HepG2 (cell line): ENCODE measurements around the gene PCGF2. TPM values are rescaled to one million over a fixed set of nuclear protein-coding genes. Genes with fewer than 3 reads are reported as not detected.
A peak's percentile ranks its signal among the peaks of the same experiment; 100 is the strongest.

Experiments
- HNF1A ChIP-seq, 2 experiments: sonication (generic) in 1 of 2; formaldehyde crosslinking in 1 of 2; IDR thresholded peaks; 2 replicates each; pipeline versions ENCODE4 v1.4.0 to v1.6.1; 2016 to 2020; ENCODE audit warnings: borderline replicate concordance in 1 of 2, low read depth in 1 of 2, mild to moderate bottlenecking in 1 of 2, missing genetic modification reagents in 1 of 2
- HNRNPUL1 ChIP-seq: fragments of 200-400 bp; formaldehyde crosslinking; IDR thresholded peaks from 2 replicates; pipeline ENCODE4 v1.6.1; 2017; ENCODE audit warnings: low read depth, mild to moderate bottlenecking, low read length, moderate library complexity
- MIER2 ChIP-seq: IDR thresholded peaks from 2 replicates; pipeline ENCODE4 v1.6.1; 2016; ENCODE audit warnings: missing biosample characterization, missing genetic modification reagents
- NKX3-1 ChIP-seq: sonication (generic); formaldehyde crosslinking; IDR thresholded peaks from 2 replicates; pipeline ENCODE4 v1.5.0; 2020; ENCODE audit warnings: missing genetic modification reagents
- POGZ ChIP-seq: sonication (generic); formaldehyde crosslinking; IDR thresholded peaks from 2 replicates; pipeline ENCODE4 v1.4.0; 2020; ENCODE audit warnings: mild to moderate bottlenecking, missing genetic modification reagents
- RAD51 ChIP-seq: fragments of 450-650 bp; IDR thresholded peaks from 2 replicates; pipeline ENCODE4 v1.6.1; 2016; ENCODE audit warnings: borderline replicate concordance
- SOX5 ChIP-seq: IDR thresholded peaks from 2 replicates; pipeline ENCODE4 v1.6.1; 2016; ENCODE audit warnings: borderline replicate concordance
- TRIM22 ChIP-seq: fragments of 450-650 bp; IDR thresholded peaks from 2 replicates; pipeline ENCODE4 v1.6.1; 2017
- YEATS4 ChIP-seq: sonication (generic); formaldehyde crosslinking; IDR thresholded peaks from 2 replicates; pipeline ENCODE4 v1.4.0; 2020; ENCODE audit warnings: missing genetic modification reagents, borderline replicate concordance
- ZBTB44 ChIP-seq: sonication (generic); formaldehyde crosslinking; IDR thresholded peaks from 2 replicates; pipeline ENCODE4 v1.4.0; 2020; ENCODE audit warnings: missing genetic modification reagents
- ZEB1 ChIP-seq: IDR thresholded peaks from 2 replicates; pipeline ENCODE4 v1.6.1; 2012; ENCODE audit warnings: mild to moderate bottlenecking, low read depth, inconsistent platforms; ENCODE audit not compliant: insufficient replicate concordance
- ZKSCAN1 ChIP-seq: fragments of 150-350 bp; IDR thresholded peaks from 2 replicates; pipeline ENCODE4 v1.6.1; 2014; ENCODE audit warnings: low read length
- ZNF546 ChIP-seq: sonication (generic); formaldehyde crosslinking; conservative IDR thresholded peaks from 2 replicates; pipeline ENCODE4 v1.8.1; 2023; ENCODE audit warnings: mild to moderate bottlenecking, missing genetic modification reagents
- ZNF549 ChIP-seq: sonication (generic); formaldehyde crosslinking; IDR thresholded peaks from 2 replicates; pipeline ENCODE4 v1.5.0; 2020; ENCODE audit warnings: missing genetic modification reagents
- ZNF577 ChIP-seq: sonication (generic); formaldehyde crosslinking; IDR thresholded peaks from 2 replicates; pipeline ENCODE4 v1.4.0; 2020; ENCODE audit warnings: mild to moderate bottlenecking, low read depth, missing genetic modification reagents, borderline replicate concordance
- ZNF790 ChIP-seq: sonication (generic); formaldehyde crosslinking; IDR thresholded peaks from 2 replicates; pipeline ENCODE4 v1.8.0; 2022; ENCODE audit warnings: missing genetic modification reagents, mild to moderate bottlenecking, borderline replicate concordance
- polyA plus RNA-seq, 8 experiments: library from polyadenylated mRNA; depleted of rRNA in 3 of 8; stranded (reverse) in 7 of 8; unstranded in 1 of 8; fragments of >200 nt; fragmentation: Illumina TruSeq in 4 of 8; extraction: Trizol in 4 of 8; gene quantifications; 2 replicates each; pipeline versions ENCODE4 v1.2.1 to v1.2.3, GENCODE V29; 2011 to 2016; ENCODE audit warnings: low read depth in 4 of 8, missing spikeins in 1 of 8, mixed read lengths in 1 of 8; ENCODE audit not compliant: insufficient read depth in 1 of 8
- total RNA-seq, 5 experiments: library from RNA; depleted of rRNA; stranded (reverse); fragments of >200 nt; fragmentation: Illumina TruSeq; extraction: Trizol; gene quantifications; 2 replicates each; pipeline ENCODE4 v1.2.3, GENCODE V29; 2016; ENCODE audit warnings: low read depth in 1 of 5
- TF ChIP-seq, protein P1 (sequence below): fragments of 450-650 bp; IDR thresholded peaks from 2 replicates; pipeline ENCODE4 v1.6.1; 2017; ENCODE audit warnings: mild to moderate bottlenecking

Gene PCGF2
- total and polyA plus RNA-seq, 2 of the 13 experiments (the other 11 are each of a cell fraction or from before 2014, with no cell fraction given), result 11.6 to 29.4 TPM

DNA sequence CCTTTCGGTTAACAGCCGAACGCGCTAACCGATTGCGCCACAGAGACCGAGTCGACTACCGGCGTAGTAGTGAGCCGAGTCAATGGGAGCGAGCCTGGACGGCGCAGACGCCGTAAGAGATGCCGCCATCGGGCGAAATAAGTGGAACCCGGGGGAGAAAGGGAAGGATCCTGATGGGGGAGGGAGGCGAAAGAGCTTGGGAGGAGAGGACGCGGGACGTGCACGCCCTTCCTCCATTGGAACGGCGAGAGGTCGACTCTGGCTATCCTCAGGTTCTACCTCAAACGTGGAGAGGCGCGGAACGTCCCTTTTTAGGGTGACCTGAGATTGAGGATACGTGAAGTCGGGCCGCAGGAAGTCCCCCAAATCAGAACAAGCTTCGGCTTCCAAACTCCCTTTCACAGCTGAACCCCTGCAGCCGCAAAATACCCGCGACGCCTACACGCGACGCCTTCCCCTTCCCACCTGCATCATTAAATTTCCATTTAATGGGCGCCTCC, 3.7 kb upstream of the PCGF2 start (continued):
- TF ChIP-seq HNF1A (IDR thresholded peaks at IDR 0.05; ENCODE audit: low read depth), result peak; percentile 41; the same call in 1 of the 2 replicates
- no peak for TF ChIP-seq HNF1A (CRISPR knock-in tag; IDR thresholded peaks at IDR 0.05; ENCODE audit: borderline replicate concordance)
- peak; percentile 71 for TF ChIP-seq ZKSCAN1
- peak; percentile 67; the same call in 1 of the 2 replicates for TF ChIP-seq MIER2 (CRISPR knock-in tag)
- TF ChIP-seq ZNF577, result no peak
- TF ChIP-seq ZNF549 (CRISPR knock-in tag), result no peak
- TF ChIP-seq ZBTB44, result 0 out of 2 replicates have a peak, but pooled peaks have one; percentile 5
- 0 out of 2 replicates have a peak, but pooled peaks have one; percentile 9 for TF ChIP-seq NKX3-1 (CRISPR knock-in tag)
- TF ChIP-seq YEATS4 (CRISPR knock-in tag), result no peak
- TF ChIP-seq, protein P1, sequence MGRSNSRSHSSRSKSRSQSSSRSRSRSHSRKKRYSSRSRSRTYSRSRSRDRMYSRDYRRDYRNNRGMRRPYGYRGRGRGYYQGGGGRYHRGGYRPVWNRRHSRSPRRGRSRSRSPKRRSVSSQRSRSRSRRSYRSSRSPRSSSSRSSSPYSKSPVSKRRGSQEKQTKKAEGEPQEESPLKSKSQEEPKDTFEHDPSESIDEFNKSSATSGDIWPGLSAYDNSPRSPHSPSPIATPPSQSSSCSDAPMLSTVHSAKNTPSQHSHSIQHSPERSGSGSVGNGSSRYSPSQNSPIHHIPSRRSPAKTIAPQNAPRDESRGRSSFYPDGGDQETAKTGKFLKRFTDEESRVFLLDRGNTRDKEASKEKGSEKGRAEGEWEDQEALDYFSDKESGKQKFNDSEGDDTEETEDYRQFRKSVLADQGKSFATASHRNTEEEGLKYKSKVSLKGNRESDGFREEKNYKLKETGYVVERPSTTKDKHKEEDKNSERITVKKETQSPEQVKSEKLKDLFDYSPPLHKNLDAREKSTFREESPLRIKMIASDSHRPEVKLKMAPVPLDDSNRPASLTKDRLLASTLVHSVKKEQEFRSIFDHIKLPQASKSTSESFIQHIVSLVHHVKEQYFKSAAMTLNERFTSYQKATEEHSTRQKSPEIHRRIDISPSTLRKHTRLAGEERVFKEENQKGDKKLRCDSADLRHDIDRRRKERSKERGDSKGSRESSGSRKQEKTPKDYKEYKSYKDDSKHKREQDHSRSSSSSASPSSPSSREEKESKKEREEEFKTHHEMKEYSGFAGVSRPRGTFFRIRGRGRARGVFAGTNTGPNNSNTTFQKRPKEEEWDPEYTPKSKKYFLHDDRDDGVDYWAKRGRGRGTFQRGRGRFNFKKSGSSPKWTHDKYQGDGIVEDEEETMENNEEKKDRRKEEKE, result no peak
- TF ChIP-seq TRIM22, result no peak
- TF ChIP-seq ZEB1, result no peak
- 0 out of 2 replicates have a peak, but pooled peaks have one; percentile 48 for TF ChIP-seq ZNF546 (CRISPR knock-in tag)
- 0 out of 2 replicates have a peak, but pooled peaks have one; percentile 34 for TF ChIP-seq POGZ (CRISPR knock-in tag)
- peak; percentile 66; the same call in 1 of the 2 replicates for TF ChIP-seq SOX5 (CRISPR knock-in tag)
- peak; percentile 81; the same call in 1 of the 2 replicates for TF ChIP-seq ZNF790 (CRISPR knock-in tag)
- no peak for TF ChIP-seq HNRNPUL1
- TF ChIP-seq RAD51, result no peak
